ENCODE data around the gene IGFBP6.
A peak's percentile ranks its signal among the peaks of the same experiment; 100 is the strongest.

Gene IGFBP6, protein sequence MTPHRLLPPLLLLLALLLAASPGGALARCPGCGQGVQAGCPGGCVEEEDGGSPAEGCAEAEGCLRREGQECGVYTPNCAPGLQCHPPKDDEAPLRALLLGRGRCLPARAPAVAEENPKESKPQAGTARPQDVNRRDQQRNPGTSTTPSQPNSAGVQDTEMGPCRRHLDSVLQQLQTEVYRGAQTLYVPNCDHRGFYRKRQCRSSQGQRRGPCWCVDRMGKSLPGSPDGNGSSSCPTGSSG

GRCh38 chr12:53097564-53098353 lies at the start of gene IGFBP6:
TSS of gene IGFBP6 (plus strand) at chr12:53097667. CDS start at chr12:53097718, 51 bp downstream.
- DNase-seq: no peak

- no peak for DNase-seq
These were observed 49.3 kb upstream of the IGFBP6 start for GRCh38 chr12:53048033-53048779.

DNA sequence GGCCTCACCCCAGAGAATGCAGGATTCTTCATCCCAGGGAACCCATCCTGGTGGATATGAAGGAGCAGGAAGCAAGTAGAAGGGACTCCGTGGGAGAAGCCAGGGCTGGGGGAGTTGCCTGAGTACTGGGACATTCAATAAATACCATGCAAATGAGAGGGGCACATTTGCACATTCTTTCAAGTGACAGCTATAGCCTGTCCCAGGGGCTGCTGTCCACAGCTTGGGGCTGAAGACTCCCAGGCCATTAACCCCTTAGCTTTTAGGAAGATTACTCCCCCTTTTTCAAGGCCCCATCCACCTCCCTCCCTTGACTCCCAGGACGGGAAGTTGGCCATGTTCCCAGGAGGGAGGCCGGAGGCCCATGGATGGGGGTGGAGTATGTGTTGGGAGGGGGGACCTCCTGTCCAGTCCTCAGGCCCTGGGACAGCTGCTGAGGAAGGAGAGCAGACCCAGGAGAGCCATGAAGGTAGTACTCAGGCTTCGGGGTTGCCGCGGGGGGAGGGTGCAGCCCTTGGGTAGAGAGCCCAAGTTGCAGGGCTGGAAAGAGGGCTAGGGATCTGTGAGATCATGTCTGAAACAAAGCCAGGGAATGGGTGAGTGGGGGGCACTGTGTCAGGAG lies 48.6 kb upstream of the IGFBP6 start:
- no peak for DNase-seq

- no peak for DNase-seq
These were observed 47.7 kb upstream of the IGFBP6 start, which contains the start of gene TNS2 for GRCh38 chr12:53049571-53050318. TSS of gene TNS2 (plus strand) at chr12:53050065. CDS start at chr12:53050186, 121 bp downstream.

GRCh38 chr12:53050426-53051057 lies 46.9 kb upstream of the IGFBP6 start:
- no peak for DNase-seq

DNA sequence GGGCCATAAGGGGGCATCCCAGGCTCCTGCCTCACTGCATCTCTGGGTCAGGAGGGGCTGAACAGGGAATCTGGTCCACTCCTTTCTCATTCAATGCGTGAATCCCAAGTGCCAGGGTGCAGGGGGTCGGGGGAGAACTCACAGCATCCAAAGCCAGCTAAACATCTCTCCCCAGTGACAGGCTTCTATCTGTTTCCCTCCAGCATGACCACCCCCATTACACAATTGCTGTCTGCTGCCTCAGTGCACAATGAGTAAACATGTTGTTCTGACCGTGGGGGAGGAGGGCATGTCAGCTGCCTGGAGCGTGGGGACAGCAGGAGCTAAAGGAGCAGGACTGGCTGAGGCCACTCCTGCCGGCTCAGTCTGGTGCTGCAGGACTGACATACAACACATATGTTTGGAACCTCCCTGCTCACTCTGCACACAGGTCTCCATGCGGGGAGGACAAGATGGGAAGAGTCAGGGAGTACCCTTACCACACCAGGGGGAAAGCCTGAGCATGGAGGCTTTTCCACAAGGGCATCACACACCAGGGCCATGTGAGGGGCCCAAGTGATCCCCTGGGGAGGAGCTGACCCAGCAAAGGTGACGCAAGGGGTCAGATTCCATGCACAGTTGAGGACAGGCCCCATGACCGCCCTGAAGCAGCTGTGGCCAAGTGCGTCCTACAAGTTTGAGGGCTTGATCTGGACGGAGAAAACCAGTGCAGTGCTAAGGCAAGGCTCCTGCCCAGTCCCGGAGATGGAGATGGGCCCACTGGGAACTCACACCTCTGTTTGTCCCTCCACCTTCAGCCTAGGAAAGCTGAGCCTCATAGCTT lies 46.2 kb upstream of the IGFBP6 start:
- no peak for DNase-seq

- no peak for DNase-seq
These were observed 45.5 kb upstream of the IGFBP6 start for GRCh38 chr12:53051881-53052412.

DNA sequence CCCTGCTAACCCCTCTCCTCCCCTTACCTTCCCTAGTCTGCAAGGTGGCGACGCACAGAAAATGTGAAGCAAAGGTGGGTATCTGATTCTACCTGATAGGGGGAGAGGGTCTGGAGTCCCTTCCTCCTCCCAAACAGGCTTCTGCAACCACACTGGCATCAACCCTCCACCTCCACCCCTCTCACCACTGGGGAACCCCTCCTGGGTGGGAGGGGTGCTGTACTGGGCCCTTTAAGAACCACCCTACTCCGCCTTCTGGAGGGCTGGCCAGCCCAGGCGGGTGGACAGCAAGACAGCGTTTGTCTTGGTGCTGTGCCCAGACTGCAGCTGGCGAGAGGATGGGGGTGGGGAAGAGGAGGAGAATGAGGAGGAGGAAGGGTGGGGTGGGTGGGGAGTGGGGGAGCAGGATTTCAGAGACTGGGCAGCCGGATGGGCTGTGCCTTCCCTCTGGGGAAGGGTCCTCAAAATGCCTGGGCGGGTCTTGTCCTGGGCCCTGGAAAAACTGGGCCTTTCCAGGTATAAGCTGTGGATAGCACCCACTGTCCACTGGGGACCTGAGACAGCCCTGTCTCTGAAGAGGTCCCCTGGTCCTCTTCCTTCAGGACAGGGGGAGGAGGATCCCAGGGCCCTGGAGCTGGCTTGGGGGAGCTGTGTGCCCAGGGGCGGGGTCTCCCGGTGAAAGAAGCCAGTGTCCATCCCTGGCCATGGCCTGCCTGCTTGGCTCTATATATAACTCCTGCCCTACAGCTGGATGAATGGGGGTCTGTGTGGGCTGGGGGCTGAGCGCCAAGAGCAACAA lies 44.8 kb upstream of the IGFBP6 start:
- no peak for DNase-seq

- DNase-seq: peak; percentile 55
These were observed 44.0 kb upstream of the IGFBP6 start for GRCh38 chr12:53053218-53054111.

GRCh38 chr12:53054112-53054878 lies 43.2 kb upstream of the IGFBP6 start:
- peak; percentile 93 for DNase-seq

DNA sequence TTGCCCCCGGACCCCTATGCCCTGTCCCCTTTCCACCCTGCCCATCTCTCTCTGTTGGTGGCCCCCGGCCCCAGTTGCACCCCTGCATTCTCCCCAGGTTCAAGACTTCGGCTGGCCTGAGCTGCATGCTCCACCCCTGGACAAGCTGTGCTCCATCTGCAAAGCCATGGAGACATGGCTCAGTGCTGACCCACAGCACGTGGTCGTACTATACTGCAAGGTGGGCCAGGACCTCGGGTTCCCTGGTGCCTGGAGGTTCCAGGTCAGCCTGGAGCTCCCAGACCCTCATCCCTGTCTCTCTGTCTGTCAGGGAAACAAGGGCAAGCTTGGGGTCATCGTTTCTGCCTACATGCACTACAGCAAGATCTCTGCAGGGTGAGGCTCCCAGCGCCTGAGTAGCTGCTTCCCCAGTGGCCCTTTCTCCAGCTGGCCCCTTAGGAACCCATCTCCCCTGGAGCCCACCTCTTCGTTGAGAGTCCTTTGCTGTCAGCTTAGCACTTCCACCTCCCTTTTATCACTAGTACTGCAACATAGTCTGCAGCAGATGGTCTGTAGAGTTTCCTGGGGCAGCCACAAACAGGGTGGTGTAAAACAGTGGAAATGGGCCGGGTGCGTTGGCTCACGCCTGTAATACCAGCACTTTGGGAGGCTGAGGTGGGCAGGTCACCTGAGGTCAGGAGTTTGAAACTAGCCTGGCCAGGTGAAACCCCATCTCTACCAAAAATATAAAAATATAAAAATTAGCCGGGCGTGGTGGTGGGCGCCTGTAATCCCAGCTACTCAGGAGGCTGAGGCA lies 41.8 kb upstream of the IGFBP6 start:
- no peak for DNase-seq

- no peak for DNase-seq
These were observed 41.2 kb upstream of the IGFBP6 start for GRCh38 chr12:53056296-53056695.

DNA sequence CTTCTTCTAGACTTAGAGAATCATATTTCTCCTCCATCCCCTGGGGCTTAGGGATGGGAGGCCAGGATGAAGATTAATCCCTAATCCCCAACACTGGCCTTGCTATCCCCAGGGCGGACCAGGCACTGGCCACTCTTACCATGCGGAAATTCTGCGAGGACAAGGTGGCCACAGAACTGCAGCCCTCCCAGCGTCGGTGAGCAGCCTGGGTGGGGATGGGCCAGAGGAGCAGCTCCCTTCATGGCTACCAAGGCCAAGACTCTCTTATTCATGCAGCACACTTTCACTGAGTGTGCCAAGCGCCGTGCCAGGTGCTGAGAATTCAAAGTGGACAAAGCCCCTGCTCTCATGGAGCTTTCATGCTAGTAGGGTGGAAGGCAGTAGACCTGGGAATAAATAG lies 40.6 kb upstream of the IGFBP6 start:
- DNase-seq: no peak

DNA sequence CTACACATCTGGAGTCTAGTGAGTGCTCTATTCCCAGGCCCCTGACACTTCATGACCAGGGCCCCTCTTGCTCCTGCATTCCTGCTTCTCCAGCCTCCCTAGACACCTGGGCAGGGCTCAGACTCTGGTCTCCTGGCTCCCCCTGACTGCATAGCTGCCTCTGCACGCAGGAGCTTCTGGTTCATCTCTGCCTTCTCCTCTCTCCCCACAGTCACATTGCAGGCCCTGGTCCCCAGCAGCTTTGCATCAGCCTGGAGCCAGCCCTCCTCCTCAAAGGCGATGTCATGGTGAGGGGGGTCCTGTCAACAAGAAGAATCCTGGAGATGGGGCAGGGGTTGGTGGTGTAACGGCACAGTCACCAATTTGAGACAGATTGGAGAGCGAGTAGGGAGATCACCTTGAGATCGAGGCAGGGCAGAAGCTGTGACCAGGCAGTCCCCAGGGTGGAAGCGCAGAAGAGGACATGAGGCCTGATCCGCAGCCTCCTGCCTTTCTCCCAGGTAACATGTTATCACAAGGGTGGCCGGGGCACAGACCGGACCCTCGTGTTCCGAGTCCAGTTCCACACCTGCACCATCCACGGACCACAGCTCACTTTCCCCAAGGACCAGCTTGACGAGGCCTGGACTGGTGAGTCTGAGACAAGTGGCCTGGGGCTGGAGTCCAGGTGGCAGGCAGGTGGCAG lies 39.5 kb upstream of the IGFBP6 start:
- no peak for DNase-seq

DNA sequence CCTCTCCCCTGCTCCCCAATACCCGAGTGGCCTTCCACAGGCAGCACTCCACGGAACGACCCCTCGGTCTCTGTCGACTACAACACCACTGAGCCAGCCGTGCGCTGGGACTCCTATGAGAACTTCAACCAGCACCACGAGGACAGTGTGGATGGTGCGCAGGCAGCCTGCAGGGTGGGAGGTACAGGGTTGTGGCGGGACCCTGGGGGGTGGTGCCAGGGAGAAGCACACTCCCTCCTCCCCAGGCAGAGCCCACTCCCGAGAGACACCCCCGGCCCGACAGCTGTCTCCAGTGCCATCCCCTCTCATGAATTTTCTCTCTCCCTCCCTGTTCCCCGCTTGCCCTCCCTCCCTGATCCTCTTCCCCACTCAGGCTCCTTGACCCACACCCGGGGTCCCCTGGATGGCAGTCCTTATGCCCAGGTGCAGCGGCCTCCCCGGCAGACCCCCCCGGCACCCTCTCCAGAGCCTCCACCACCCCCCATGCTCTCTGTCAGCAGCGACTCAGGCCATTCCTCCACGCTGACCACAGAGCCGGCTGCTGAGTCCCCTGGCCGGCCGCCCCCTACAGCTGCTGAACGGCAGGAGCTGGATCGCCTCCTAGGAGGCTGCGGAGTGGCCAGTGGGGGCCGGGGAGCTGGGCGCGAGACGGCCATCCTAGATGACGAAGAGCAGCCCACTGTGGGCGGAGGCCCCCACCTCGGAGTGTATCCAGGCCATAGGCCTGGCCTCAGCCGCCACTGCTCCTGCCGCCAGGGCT lies 38.6 kb upstream of the IGFBP6 start:
- DNase-seq: no peak

Measured in NCI-H187 treated with DMSO at 0.1 percent for 48 hours (cell line).